Measurements from ENCODE around the gene NOX5. TPM values are rescaled to one million over a fixed set of nuclear protein-coding genes. Genes with fewer than 3 reads are reported as not detected.

The NOX5 gene
- total RNA-seq, 1 donor from 2014 or later = 0.20 TPM

- no peak for TF ChIP-seq CTCF (IDR thresholded peaks at IDR 0.05; ENCODE audit: unreplicated experiment)
Observed at GRCh38 chr15:69036826-69037225, 22.3 kb downstream of the NOX5 start.

GRCh38 chr15:69037482-69037881 lies 23.0 kb downstream of the NOX5 start:
- H3K27ac Mint-ChIP-seq = no peak overlapping the region
- no peak for DNase-seq (ENCODE audit: low spot score in 2 of 2, unreplicated experiment in 2 of 2)
- no peak for TF ChIP-seq CTCF (IDR thresholded peaks at IDR 0.05; ENCODE audit: unreplicated experiment)
- H3K9me3 Mint-ChIP-seq = no peaks in the 10 kb centered on the region
- H3K4me3 Mint-ChIP-seq = no peak overlapping the region
- H3K27me3 Mint-ChIP-seq (ENCODE audit: low read depth) = peaks cover 4% of the 10 kb centered on the region
- H3K36me3 Mint-ChIP-seq = no peaks in the 10 kb centered on the region
- no peaks in the 10 kb centered on the region for H3K4me1 Mint-ChIP-seq

More at GRCh38 chr15:69036826-69037225, 22.3 kb downstream of the NOX5 start:
- Mint-ChIP-seq H3K27me3 (ENCODE audit: low read depth) (peaks cover 7% of the 10 kb centered on the region), H3K27ac (no peak overlapping the region), H3K4me3 (no peak overlapping the region), H3K36me3 (no peaks in the 10 kb centered on the region), H3K9me3 (no peaks in the 10 kb centered on the region), H3K4me1 (no peaks in the 10 kb centered on the region)
- no peak for DNase-seq (ENCODE audit: low spot score in 2 of 2, unreplicated experiment in 2 of 2)

- Mint-ChIP-seq H3K9me3 (no peaks in the 10 kb centered on the region), H3K4me3 (no peak overlapping the region), H3K27ac (no peak overlapping the region), H3K36me3 (no peaks in the 10 kb centered on the region), H3K4me1 (no peaks in the 10 kb centered on the region), H3K27me3 (ENCODE audit: low read depth) (peaks cover 4% of the 10 kb centered on the region)
- DNase-seq (ENCODE audit: low spot score in 2 of 2, unreplicated experiment in 2 of 2) = no peak
- no peak for TF ChIP-seq CTCF (IDR thresholded peaks at IDR 0.05; ENCODE audit: unreplicated experiment)
Observed at GRCh38 chr15:69037977-69038376, 23.5 kb downstream of the NOX5 start.

- no peak for DNase-seq (ENCODE audit: low spot score in 2 of 2, unreplicated experiment in 2 of 2)
- Mint-ChIP-seq H3K27me3 (ENCODE audit: low read depth) (peaks cover 4% of the 10 kb centered on the region), H3K4me3 (no peak overlapping the region), H3K9me3 (no peaks in the 10 kb centered on the region), H3K36me3 (no peaks in the 10 kb centered on the region), H3K4me1 (no peaks in the 10 kb centered on the region), H3K27ac (no peak overlapping the region)
- no peak for TF ChIP-seq CTCF (IDR thresholded peaks at IDR 0.05; ENCODE audit: unreplicated experiment)
Observed at GRCh38 chr15:69038508-69038907, 24.0 kb downstream of the NOX5 start.

- no peak overlapping the region for H3K27ac Mint-ChIP-seq
- H3K4me3 Mint-ChIP-seq = no peak overlapping the region
- H3K36me3 Mint-ChIP-seq = no peaks in the 10 kb centered on the region
- H3K9me3 Mint-ChIP-seq = no peaks in the 10 kb centered on the region
- no peak for TF ChIP-seq CTCF (IDR thresholded peaks at IDR 0.05; ENCODE audit: unreplicated experiment)
- H3K27me3 Mint-ChIP-seq (ENCODE audit: low read depth) = peaks cover 4% of the 10 kb centered on the region
- no peak for DNase-seq (ENCODE audit: low spot score in 2 of 2, unreplicated experiment in 2 of 2)
- no peaks in the 10 kb centered on the region for H3K4me1 Mint-ChIP-seq
Observed at GRCh38 chr15:69039516-69040225, 25.2 kb downstream of the NOX5 start.

Data from mesothelial cell of epicardium (in vitro differentiated cells).